ENCODE measurements around the gene PLK3.

- TF ChIP-seq CTCF (conservative IDR thresholded peaks at IDR 0.05; ENCODE audit: low read length) (no peak), EZH2phosphoT487 (IDR thresholded peaks at IDR 0.05; ENCODE audit: borderline replicate concordance, low read depth, low read length) (no peak)
Observed at GRCh38 chr1:44803312-44804095, 3.3 kb downstream of the PLK3 start.
